ENCODE data around the gene NCR3LG1.

Gene NCR3LG1

DNA sequence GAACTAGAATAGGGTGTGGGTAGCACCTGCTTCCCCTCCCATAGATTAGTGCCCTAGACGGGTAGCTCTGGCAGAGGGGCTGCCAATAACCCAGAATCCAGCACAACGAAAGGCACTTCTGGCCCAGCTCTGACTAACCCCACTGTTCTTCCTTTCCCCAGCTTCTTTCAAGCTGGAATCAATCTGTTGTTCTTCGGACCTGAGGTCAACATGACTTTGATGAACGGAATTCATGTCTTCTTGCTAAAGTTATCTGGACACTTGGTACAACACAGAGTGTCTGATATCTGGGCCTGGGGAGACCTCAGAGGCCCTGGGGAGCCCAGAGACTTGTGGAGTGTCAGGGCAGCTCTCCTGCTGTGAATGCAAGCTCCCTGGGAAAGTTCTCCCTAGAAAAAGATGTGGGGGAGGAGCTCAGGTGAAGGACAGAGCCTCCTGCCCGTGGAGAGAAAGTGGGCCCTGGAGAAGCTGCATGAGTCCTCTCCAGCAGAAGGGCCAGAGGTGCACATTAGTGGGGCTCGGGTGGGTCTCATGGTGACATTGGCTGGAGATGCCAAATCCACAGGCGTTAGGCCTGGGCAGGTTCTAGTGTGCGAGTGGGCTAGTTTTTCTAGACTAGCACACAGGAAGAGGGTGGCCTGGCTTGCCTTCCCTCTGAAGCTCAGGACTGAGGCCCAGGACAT is 30.6 kb downstream of the NCR3LG1 start:
- no peak overlapping the region for H3K27ac ChIP-seq
- TF ChIP-seq, protein P1, sequence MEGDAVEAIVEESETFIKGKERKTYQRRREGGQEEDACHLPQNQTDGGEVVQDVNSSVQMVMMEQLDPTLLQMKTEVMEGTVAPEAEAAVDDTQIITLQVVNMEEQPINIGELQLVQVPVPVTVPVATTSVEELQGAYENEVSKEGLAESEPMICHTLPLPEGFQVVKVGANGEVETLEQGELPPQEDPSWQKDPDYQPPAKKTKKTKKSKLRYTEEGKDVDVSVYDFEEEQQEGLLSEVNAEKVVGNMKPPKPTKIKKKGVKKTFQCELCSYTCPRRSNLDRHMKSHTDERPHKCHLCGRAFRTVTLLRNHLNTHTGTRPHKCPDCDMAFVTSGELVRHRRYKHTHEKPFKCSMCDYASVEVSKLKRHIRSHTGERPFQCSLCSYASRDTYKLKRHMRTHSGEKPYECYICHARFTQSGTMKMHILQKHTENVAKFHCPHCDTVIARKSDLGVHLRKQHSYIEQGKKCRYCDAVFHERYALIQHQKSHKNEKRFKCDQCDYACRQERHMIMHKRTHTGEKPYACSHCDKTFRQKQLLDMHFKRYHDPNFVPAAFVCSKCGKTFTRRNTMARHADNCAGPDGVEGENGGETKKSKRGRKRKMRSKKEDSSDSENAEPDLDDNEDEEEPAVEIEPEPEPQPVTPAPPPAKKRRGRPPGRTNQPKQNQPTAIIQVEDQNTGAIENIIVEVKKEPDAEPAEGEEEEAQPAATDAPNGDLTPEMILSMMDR (IDR thresholded peaks at IDR 0.05) = no peak

- H3K27ac ChIP-seq = no peak overlapping the region
Observed at GRCh38 chr11:17383461-17383860, 31.9 kb downstream of the NCR3LG1 start.

DNA sequence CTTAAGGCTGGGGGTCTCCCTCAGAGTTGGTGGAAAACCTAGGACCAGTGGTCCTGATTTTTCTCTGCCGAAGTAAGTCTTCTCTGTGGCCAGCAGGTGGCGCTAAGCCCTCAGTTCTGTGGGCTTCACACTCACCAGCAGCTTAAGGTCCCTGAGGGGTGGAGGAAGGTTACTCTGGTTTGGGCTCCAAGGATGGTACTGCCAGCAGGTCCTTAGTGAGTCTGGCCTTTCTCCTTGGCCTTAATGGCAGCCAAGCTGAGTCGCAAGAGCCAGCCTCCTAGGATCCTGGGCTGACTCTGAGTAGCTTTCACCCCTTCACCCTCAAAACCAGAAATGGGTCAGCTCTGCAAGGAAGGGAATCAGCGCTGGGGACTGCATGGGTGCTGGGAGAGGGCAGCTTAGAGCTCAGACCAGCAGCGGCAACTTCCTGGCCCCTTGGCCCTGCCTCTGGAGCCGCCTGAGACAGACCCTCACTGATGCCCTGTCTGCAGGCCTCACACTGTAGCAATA is 32.5 kb downstream of the NCR3LG1 start:
- H3K27ac ChIP-seq = no peak overlapping the region
- TF ChIP-seq, protein P1 (IDR thresholded peaks at IDR 0.05) = peak; percentile 90
- TF ChIP-seq ZFX (IDR thresholded peaks at IDR 0.05; ENCODE audit: borderline replicate concordance) = no peak

More at GRCh38 chr11:17383461-17383860, 31.9 kb downstream of the NCR3LG1 start:
- TF ChIP-seq, protein P1 (IDR thresholded peaks at IDR 0.05) = no peak
- TF ChIP-seq ZFX (IDR thresholded peaks at IDR 0.05; ENCODE audit: borderline replicate concordance) = no peak

- TF ChIP-seq, protein P1 (IDR thresholded peaks at IDR 0.05) = no peak
- no peak for TF ChIP-seq ZFX (IDR thresholded peaks at IDR 0.05; ENCODE audit: borderline replicate concordance)
- no peak overlapping the region for H3K27ac ChIP-seq
Observed at GRCh38 chr11:17385492-17385891, 33.9 kb downstream of the NCR3LG1 start.

- no peak overlapping the region for H3K27ac ChIP-seq
- TF ChIP-seq ZFX (IDR thresholded peaks at IDR 0.05; ENCODE audit: borderline replicate concordance) = no peak
- TF ChIP-seq, protein P1 (IDR thresholded peaks at IDR 0.05) = no peak
Observed at GRCh38 chr11:17385926-17386325, 34.3 kb downstream of the NCR3LG1 start.

DNA sequence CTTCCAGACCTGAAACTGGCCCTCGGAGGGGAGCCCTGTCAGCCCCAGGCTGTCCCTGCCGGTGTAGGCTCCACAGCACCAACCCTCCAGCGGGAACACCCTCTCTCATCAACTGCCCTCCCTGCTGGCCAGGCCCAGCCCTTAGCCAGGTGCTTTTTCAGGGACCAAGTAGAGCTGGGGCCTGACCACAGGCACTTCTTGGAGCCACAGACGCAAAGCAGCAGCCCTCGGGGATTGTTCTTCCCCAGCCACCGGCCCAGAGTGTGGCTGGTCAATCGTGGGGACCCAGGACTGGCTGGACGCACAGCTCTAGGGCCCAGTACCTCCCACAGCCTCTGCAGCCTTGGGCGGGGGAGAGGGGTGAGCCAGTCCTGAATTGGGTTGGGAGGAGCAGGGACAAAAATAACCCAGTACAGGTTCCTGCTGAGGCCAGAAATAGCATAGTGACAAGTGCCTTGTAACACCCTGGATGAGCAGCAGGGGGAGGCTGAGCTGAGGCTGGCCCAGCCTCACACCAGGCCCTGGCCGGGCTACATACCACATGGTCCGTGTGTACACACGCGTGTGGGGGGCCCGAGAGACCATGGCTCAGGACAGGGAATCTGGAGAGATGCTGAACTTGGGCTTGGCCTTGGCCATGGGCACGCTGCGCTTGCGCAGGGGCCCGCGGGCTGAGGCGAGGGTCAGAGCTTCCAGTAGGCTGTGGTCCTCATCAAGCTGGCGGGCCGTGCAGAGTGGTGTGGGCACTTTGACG is 34.9 kb downstream of the NCR3LG1 start:
- no peak overlapping the region for H3K27ac ChIP-seq
- TF ChIP-seq, protein P1 (IDR thresholded peaks at IDR 0.05) = peak; percentile 78
- TF ChIP-seq ZFX (IDR thresholded peaks at IDR 0.05; ENCODE audit: borderline replicate concordance) = no peak

DNA sequence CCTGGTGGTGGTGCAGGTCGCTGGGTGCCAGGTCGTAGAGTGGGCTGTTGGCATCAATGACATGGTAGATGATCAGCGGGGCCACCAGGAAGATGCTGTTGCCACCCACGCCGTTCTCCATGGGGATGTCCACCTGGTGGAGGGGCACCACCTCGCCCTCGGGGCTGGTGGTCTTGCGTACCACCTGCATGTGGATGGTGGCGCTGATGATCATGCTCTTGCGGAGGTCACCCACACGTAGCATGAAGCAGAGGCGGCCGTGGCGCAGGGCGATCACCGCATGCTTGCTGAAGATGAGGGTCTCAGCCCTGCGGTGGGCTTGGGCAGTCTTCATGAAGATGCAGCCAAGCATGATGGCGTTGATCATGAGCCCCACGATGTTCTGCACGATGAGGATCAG is 35.7 kb downstream of the NCR3LG1 start:
- no peak for TF ChIP-seq ZFX (IDR thresholded peaks at IDR 0.05; ENCODE audit: borderline replicate concordance)
- TF ChIP-seq, protein P1 (IDR thresholded peaks at IDR 0.05) = no peak
- no peak overlapping the region for H3K27ac ChIP-seq

Data from 22Rv1 (cell line).